GM04504 (cell line): ENCODE data around the gene CETP.

Experiments
- DNase-seq: peaks from one replicate; pipeline ENCODE4 v3.0.0-alpha.2; 2012; ENCODE audit warnings: low read depth

The CETP gene

GRCh38 chr16:56961851-56962281 lies at the start of gene CETP:
TSS of gene CETP (plus strand) at chr16:56961950. CDS start at chr16:56961980, 30 bp downstream.
- DNase-seq: no peak

- DNase-seq: peak; percentile 82
These were observed 48.7 kb upstream of the CETP start for GRCh38 chr16:56912746-56913708.

GRCh38 chr16:56914896-56915295 lies 46.9 kb upstream of the CETP start:
- no peak for DNase-seq

- no peak for DNase-seq
These were observed 46.2 kb upstream of the CETP start for GRCh38 chr16:56915336-56916119.

GRCh38 chr16:56916571-56917403 lies 45.0 kb upstream of the CETP start:
- DNase-seq: no peak

- no peak for DNase-seq
These were observed 43.2 kb upstream of the CETP start for GRCh38 chr16:56918467-56919012.

GRCh38 chr16:56919099-56919800 lies 42.5 kb upstream of the CETP start:
- DNase-seq: no peak

- no peak for DNase-seq
These were observed 40.2 kb upstream of the CETP start for GRCh38 chr16:56921571-56921970.

- DNase-seq: no peak
These were observed 38.2 kb upstream of the CETP start for GRCh38 chr16:56923481-56924091.

GRCh38 chr16:56927471-56927870 lies 34.3 kb upstream of the CETP start:
- no peak for DNase-seq

GRCh38 chr16:56929639-56930038 lies 32.1 kb upstream of the CETP start:
- DNase-seq: no peak

GRCh38 chr16:56930486-56931270 lies 31.1 kb upstream of the CETP start:
- no peak for DNase-seq

GRCh38 chr16:56931271-56931891 lies 30.4 kb upstream of the CETP start:
- no peak for DNase-seq

- peak; percentile 97 for DNase-seq
These were observed 29.6 kb upstream of the CETP start, which contains the start of gene HERPUD1 for GRCh38 chr16:56931892-56932720. TSS of gene HERPUD1 (plus strand) at chr16:56932142. CDS start at chr16:56932245, 103 bp downstream.

GRCh38 chr16:56932721-56933619 lies 28.8 kb upstream of the CETP start:
- no peak for DNase-seq

GRCh38 chr16:56933828-56934598 lies 27.7 kb upstream of the CETP start:
- no peak for DNase-seq
